ENCODE data around the gene NCR3LG1.

The NCR3LG1 gene

GRCh38 chr11:17381156-17381555, 29.6 kb downstream of the NCR3LG1 start:
- no peak for TF ChIP-seq CTCF (IDR thresholded peaks at IDR 0.05; ENCODE audit: insufficient read depth, low read depth, low read length, missing control alignments)
- H3K4me3 ChIP-seq (ENCODE audit: low read length) = no peak overlapping the region
- DNase-seq (ENCODE audit: low read depth) = peak; percentile 12

- H3K4me3 ChIP-seq (ENCODE audit: low read length) = no peak overlapping the region
- DNase-seq (ENCODE audit: low read depth) = no peak
- TF ChIP-seq CTCF (IDR thresholded peaks at IDR 0.05; ENCODE audit: insufficient read depth, low read depth, low read length, missing control alignments) = no peak
Observed at GRCh38 chr11:17382046-17382728, 30.6 kb downstream of the NCR3LG1 start.

GRCh38 chr11:17383461-17383860, 31.9 kb downstream of the NCR3LG1 start:
- no peak for TF ChIP-seq CTCF (IDR thresholded peaks at IDR 0.05; ENCODE audit: insufficient read depth, low read depth, low read length, missing control alignments)
- DNase-seq (ENCODE audit: low read depth) = peak; percentile 23
- H3K4me3 ChIP-seq (ENCODE audit: low read length) = no peak overlapping the region

- peak; percentile 89 for TF ChIP-seq CTCF (IDR thresholded peaks at IDR 0.05; ENCODE audit: insufficient read depth, low read depth, low read length, missing control alignments)
- DNase-seq (ENCODE audit: low read depth) = peak; percentile 82
- no peak overlapping the region for H3K4me3 ChIP-seq (ENCODE audit: low read length)
Observed at GRCh38 chr11:17384002-17384511, 32.5 kb downstream of the NCR3LG1 start.

- no peak overlapping the region for H3K4me3 ChIP-seq (ENCODE audit: low read length)
- DNase-seq (ENCODE audit: low read depth) = no peak
- no peak for TF ChIP-seq CTCF (IDR thresholded peaks at IDR 0.05; ENCODE audit: insufficient read depth, low read depth, low read length, missing control alignments)
Observed at GRCh38 chr11:17385492-17385891, 33.9 kb downstream of the NCR3LG1 start.

GRCh38 chr11:17385926-17386325, 34.3 kb downstream of the NCR3LG1 start:
- DNase-seq (ENCODE audit: low read depth) = no peak
- H3K4me3 ChIP-seq (ENCODE audit: low read length) = no peak overlapping the region
- no peak for TF ChIP-seq CTCF (IDR thresholded peaks at IDR 0.05; ENCODE audit: insufficient read depth, low read depth, low read length, missing control alignments)
